Gastroesophageal sphincter (tissue), 4 donors: ENCODE measurements around the gene DNAAF5. TPM values are rescaled to one million over a fixed set of nuclear protein-coding genes. Genes with fewer than 3 reads are reported as not detected.

ENCODE experiments used
- ATAC-seq: fragments of 150-250 bp; one replicate; pipeline ENCODE4 v1.9.1; 2016; ENCODE audit warnings: mild to moderate bottlenecking, moderate library complexity
- H3K27ac ChIP-seq, 4 donors: fragments of 200-600 bp; sonication (generic) in 3 of 4; 1 replicate in 3 of 4; 2 replicates in 1 of 4; pipeline ENCODE4 v1.5.1; 2016 to 2019
- H3K27me3 ChIP-seq: fragments of 200-600 bp; sonication (generic); one replicate; pipeline ENCODE4 v1.5.1; 2019
- H3K36me3 ChIP-seq, 2 donors: fragments of 200-600 bp; sonication (generic); one replicate each; pipeline ENCODE4 v1.5.1; 2019; ENCODE audit warnings: control low read depth in 1 of 2
- H3K4me1 ChIP-seq, 3 donors: fragments of 200-600 bp; sonication (generic); 1 replicate in 2 of 3; 2 replicates in 1 of 3; pipeline ENCODE4 v1.5.1; 2016 to 2019; ENCODE audit warnings: control low read depth in 2 of 3
- H3K4me3 ChIP-seq, 2 donors: fragments of 200-600 bp; sonication (generic); one replicate each; pipeline ENCODE4 v1.5.1; 2019; ENCODE audit warnings: mild to moderate bottlenecking in 1 of 2, moderate library complexity in 1 of 2
- H3K9me3 ChIP-seq, 3 donors: fragments of 200-600 bp; sonication (generic); one replicate each; pipeline ENCODE4 v1.5.1; 2017 to 2019; ENCODE audit warnings: control low read depth in 2 of 3
- CTCF ChIP-seq, 4 experiments: fragments of 200-600 bp in 2 of 4; fragments of 450-650 bp in 2 of 4; sonication (generic) in 1 of 4; IDR thresholded peaks; one replicate each; pipeline ENCODE4 v1.5.1; 2017 to 2019; ENCODE audit warnings: antibody characterized with exemption in 4 of 4, mild to moderate bottlenecking in 2 of 4, moderate library complexity in 2 of 4
- EP300 ChIP-seq: sonication (generic); formaldehyde crosslinking; IDR thresholded peaks from one replicate; pipeline ENCODE4 v1.6.1; 2017; ENCODE audit warnings: antibody characterized with exemption, mild to moderate bottlenecking
- POLR2A ChIP-seq, 2 donors: fragments of 450-650 bp; IDR thresholded peaks; one replicate each; pipeline ENCODE4 v1.6.1; 2017; ENCODE audit warnings: antibody characterized with exemption in 2 of 2, mild to moderate bottlenecking in 2 of 2, moderate library complexity in 1 of 2
- POLR2AphosphoS5 ChIP-seq: sonication (generic); formaldehyde crosslinking; IDR thresholded peaks from one replicate; pipeline ENCODE4 v1.6.1; 2017; ENCODE audit warnings: antibody characterized with exemption
- WGBS, 2 donors: methylation state at CpG; one replicate each; pipeline ENCODE4 v1.1.5; 2018; ENCODE audit warnings: low coverage in 1 of 2; 5-methylcytosine and 5-hydroxymethylcytosine counted together
- total RNA-seq, 4 donors: library from RNA; depleted of rRNA; stranded (reverse); fragments of >200 nt; gene quantifications; one replicate each; pipeline ENCODE4 v1.1.0, GENCODE V29; 2016

The DNAAF5 gene
- total RNA-seq, 4 donors from 2014 or later, result 17.4 to 36.4 (median 21.7) TPM

GRCh38 chr7:730501-731439 is 4.3 kb downstream of the DNAAF5 start:
- TF ChIP-seq POLR2A (IDR thresholded peaks at IDR 0.05) (no peak), EP300 (no peak), CTCF (IDR thresholded peaks at IDR 0.05) (no peak), POLR2AphosphoS5 (no peak)
- no peaks in the 10 kb centered on the region for H3K27me3 ChIP-seq
- H3K4me3 ChIP-seq, result no peak overlapping the region
- H3K9me3 ChIP-seq, result no peaks in the 10 kb centered on the region
- H3K36me3 ChIP-seq, result peaks cover 0 to 50% of the 10 kb centered on the region in 2 donors
- ATAC-seq, result no peak
- peaks cover 0 to 56% (median 18%) of the 10 kb centered on the region in 3 donors for H3K4me1 ChIP-seq
- peak overlapping the region in 3 of 4 donors; percentile 37 to 49 (median 43) for H3K27ac ChIP-seq
- 61 to 62% methylated on average over 6 to 7 of the region's 23 CpGs for WGBS, 2 donors

GRCh38 chr7:731440-732085 is 5.1 kb downstream of the DNAAF5 start:
- peak overlapping the region in 3 of 4 donors; percentile 22 to 53 (median 43) for H3K27ac ChIP-seq
- H3K4me1 ChIP-seq, result peaks cover 0 to 49% (median 12%) of the 10 kb centered on the region in 3 donors
- 86 to 95% methylated on average over 4 to 14 of the region's 17 CpGs for WGBS, 2 donors
- peaks cover 0 to 50% of the 10 kb centered on the region in 2 donors for H3K36me3 ChIP-seq
- no peak for TF ChIP-seq POLR2A (IDR thresholded peaks at IDR 0.05)
- TF ChIP-seq POLR2AphosphoS5, result no peak
- TF ChIP-seq CTCF (IDR thresholded peaks at IDR 0.05), result no peak
- no peak for TF ChIP-seq EP300
- H3K27me3 ChIP-seq, result no peaks in the 10 kb centered on the region
- ATAC-seq, result no peak
- no peaks in the 10 kb centered on the region for H3K9me3 ChIP-seq
- H3K4me3 ChIP-seq, result no peak overlapping the region

- 56 to 58% methylated on average over 2 to 4 of the region's 17 CpGs for WGBS, 2 donors
- peaks cover 0 to 48% (median 12%) of the 10 kb centered on the region in 3 donors for H3K4me1 ChIP-seq
- H3K27me3 ChIP-seq, result no peaks in the 10 kb centered on the region
- no peaks in the 10 kb centered on the region for H3K9me3 ChIP-seq
- no peak overlapping the region for H3K4me3 ChIP-seq
- H3K27ac ChIP-seq, result peak overlapping the region in 3 of 4 donors; percentile 22 to 53 (median 43)
- TF ChIP-seq POLR2AphosphoS5 (no peak), CTCF (IDR thresholded peaks at IDR 0.05) (peak in 2 of 4 experiments; percentile 56 to 58)
- peaks cover 0 to 50% of the 10 kb centered on the region in 2 donors for H3K36me3 ChIP-seq
- peak; percentile 71 for ATAC-seq
These were observed 5.6 kb downstream of the DNAAF5 start for GRCh38 chr7:732094-732541.

- Histone ChIP-seq H3K36me3 (peaks cover 0 to 50% of the 10 kb centered on the region in 2 donors), H3K27ac (peak overlapping the region in 3 of 4 donors; percentile 22 to 53 (median 43)), H3K27me3 (no peaks in the 10 kb centered on the region), H3K4me1 (peaks cover 0 to 44% (median 11%) of the 10 kb centered on the region in 3 donors), H3K9me3 (no peaks in the 10 kb centered on the region), H3K4me3 (no peak overlapping the region)
- TF ChIP-seq EP300, result no peak
- no peak for TF ChIP-seq POLR2AphosphoS5
- no peak for TF ChIP-seq POLR2A (IDR thresholded peaks at IDR 0.05)
- WGBS, 2 donors, result 63 to 87% methylated on average over 3 of the region's 3 CpGs
- ATAC-seq, result no peak
These were observed 6.1 kb downstream of the DNAAF5 start for GRCh38 chr7:732556-732955.

- Histone ChIP-seq H3K4me3 (no peak overlapping the region), H3K4me1 (peaks cover 0 to 31% (median 0%) of the 10 kb centered on the region in 3 donors), H3K36me3 (peaks cover 0 to 50% of the 10 kb centered on the region in 2 donors), H3K27ac (no peak overlapping the region), H3K27me3 (no peaks in the 10 kb centered on the region), H3K9me3 (no peaks in the 10 kb centered on the region)
- no peak for TF ChIP-seq EP300
- no peak for TF ChIP-seq POLR2AphosphoS5
- TF ChIP-seq CTCF (IDR thresholded peaks at IDR 0.05), result no peak
- no peak for TF ChIP-seq POLR2A (IDR thresholded peaks at IDR 0.05)
- WGBS, 2 donors, result 96 to 100% methylated on average over 2 to 4 of the region's 4 CpGs
- no peak for ATAC-seq
These were observed 7.7 kb downstream of the DNAAF5 start for GRCh38 chr7:734214-734613.
